A673 (cell line): ENCODE results near the gene SLC2A4RG. TPM values are rescaled to one million over a fixed set of nuclear protein-coding genes. Genes with fewer than 3 reads are reported as not detected.

Experiments used
- BruUV-seq: library from RNA; stranded (reverse); fragments of 400-500 nt; replicated peaks from 2 replicates; lab custom pipeline; 2021; lab: Mats Ljungman, UMichigan
- CTCF ChIA-PET: fragments of 300-600 bp; sonication (Branson Sonifier 250); formaldehyde crosslinking; loops from one replicate; lab custom pipeline; 2022; ENCODE audit warnings: antibody characterized with exemption; lab: Charles Lee
- POLR2A ChIA-PET: fragments of 300-600 bp; sonication (Branson Sonifier 250); formaldehyde crosslinking; loops from one replicate; lab custom pipeline; 2022; ENCODE audit warnings: antibody characterized with exemption; ENCODE audit not compliant: low non-redundant PET; lab: Charles Lee
- DNase-seq: peaks from one replicate; pipeline ENCODE4 v3.0.0-alpha.2; 2015; ENCODE audit warnings: low spot score
- H3K27ac ChIP-seq: fragments of 200-600 bp; sonication (generic); 2 replicates; pipeline ENCODE4 v1.5.1; 2016; ENCODE audit warnings: mixed run types, low read depth, mild to moderate bottlenecking, mixed read lengths, antibody characterized with exemption, low read length; ENCODE audit not compliant: poor library complexity, severe bottlenecking
- H3K27me3 ChIP-seq: fragments of 200-600 bp; sonication (generic); replicated peaks from 2 replicates; pipeline ENCODE4 v1.6.1; 2017; ENCODE audit warnings: mixed run types, low read depth, mild to moderate bottlenecking, mixed read lengths, antibody characterized with exemption, low read length; ENCODE audit not compliant: insufficient read depth, poor library complexity
- H3K36me3 ChIP-seq: fragments of 200-600 bp; sonication (generic); 2 replicates; pipeline ENCODE4 v1.6.1; 2016; ENCODE audit warnings: mixed run types, mild to moderate bottlenecking, mixed read lengths, antibody characterized with exemption, low read length; ENCODE audit not compliant: insufficient read depth, poor library complexity, severe bottlenecking
- H3K4me1 ChIP-seq: fragments of 200-600 bp; sonication (generic); 2 replicates; pipeline ENCODE4 v1.6.1; 2017; ENCODE audit warnings: mixed run types, mild to moderate bottlenecking, mixed read lengths, antibody characterized with exemption, low read length; ENCODE audit not compliant: insufficient read depth, poor library complexity, severe bottlenecking
- H3K4me3 ChIP-seq: fragments of 200-600 bp; sonication (generic); 2 replicates; pipeline ENCODE4 v1.5.1; 2016; ENCODE audit warnings: low read depth, mixed run types, mild to moderate bottlenecking, mixed read lengths, low read length; ENCODE audit not compliant: poor library complexity, severe bottlenecking
- H3K9me3 ChIP-seq: fragments of 200-600 bp; sonication (generic); 2 replicates; pipeline ENCODE4 v1.6.1; 2016; ENCODE audit warnings: mixed run types, low read depth, mild to moderate bottlenecking, mixed read lengths, antibody characterized with exemption, low read length; ENCODE audit not compliant: poor library complexity, severe bottlenecking
- CTCF ChIP-seq: fragments of 300-800, 200-600 bp; sonication (generic); conservative IDR thresholded peaks from 2 replicates; pipeline ENCODE4 v1.5.1; 2017; ENCODE audit warnings: low read depth, mild to moderate bottlenecking, antibody characterized with exemption, low read length, moderate library complexity, mixed read lengths
- EZH2 ChIP-seq: fragments of 200-600 bp; sonication (generic); IDR thresholded peaks from 2 replicates; pipeline ENCODE4 v1.6.1; 2017; ENCODE audit warnings: borderline replicate concordance, low read depth, mild to moderate bottlenecking, mixed read lengths, antibody characterized with exemption, low read length; ENCODE audit not compliant: poor library complexity, severe bottlenecking
- intact Hi-C: fragments of 100-400 bp; cut with micrococcal nuclease; formaldehyde crosslinking; loops from one replicate; pipeline ENCODE4 v1.10.0; 2022; ENCODE audit not compliant: unreplicated experiment
- total RNA-seq: library from RNA; stranded (reverse); gene quantifications from 2 replicates; pipeline ENCODE4 v1.2.3, GENCODE V29; 2021

The SLC2A4RG gene
- total RNA-seq, 1 experiment from 2014 or later = 45.8 TPM

GRCh38 chr20:63746751-63747315, 7.3 kb downstream of the SLC2A4RG start:
- ChIA-PET POLR2A (no interaction called here), CTCF (no interaction called here)
- BruUV-seq = no TSS peak
- Histone ChIP-seq H3K4me1 (peaks cover 4% of the 10 kb centered on the region), H3K36me3 (peaks cover 19% of the 10 kb centered on the region), H3K9me3 (no peaks in the 10 kb centered on the region), H3K27me3 (no peaks in the 10 kb centered on the region), H3K27ac (no peak overlapping the region), H3K4me3 (no peak overlapping the region)
- no peak for TF ChIP-seq CTCF
- no peak for TF ChIP-seq EZH2
- no peak for DNase-seq
- intact Hi-C loops = no loop called here

DNA sequence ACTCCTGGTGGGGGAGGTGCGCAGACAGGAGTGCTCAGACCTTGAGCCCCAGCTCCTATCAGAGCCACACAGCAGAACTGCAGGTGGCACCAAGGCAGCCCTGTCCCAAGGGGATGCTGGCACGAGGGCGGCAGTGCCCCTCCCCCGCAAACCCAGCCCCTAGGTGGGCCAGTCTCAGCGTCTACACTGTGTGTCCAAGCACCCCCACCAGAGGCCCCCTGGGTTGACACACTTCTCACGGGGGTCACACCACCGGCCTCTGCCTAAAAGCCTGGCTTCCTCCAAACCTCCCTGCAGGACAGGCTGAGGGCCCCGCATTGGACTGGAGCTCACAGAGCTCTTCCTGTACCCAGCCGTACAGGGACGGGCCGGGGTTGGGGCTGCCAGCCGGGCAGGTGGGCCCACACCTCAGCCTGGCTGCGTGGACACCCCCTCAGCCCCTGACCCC, 8.1 kb downstream of the SLC2A4RG start:
- BruUV-seq = no TSS peak
- Histone ChIP-seq H3K4me1 (no peaks in the 10 kb centered on the region), H3K27me3 (no peaks in the 10 kb centered on the region), H3K4me3 (no peak overlapping the region), H3K27ac (no peak overlapping the region), H3K36me3 (peaks cover 10% of the 10 kb centered on the region), H3K9me3 (no peaks in the 10 kb centered on the region)
- no peak for DNase-seq
- CTCF ChIA-PET = no interaction called here
- no peak for TF ChIP-seq EZH2
- no peak for TF ChIP-seq CTCF
- POLR2A ChIA-PET = no interaction called here
- intact Hi-C loops = no loop called here

DNA sequence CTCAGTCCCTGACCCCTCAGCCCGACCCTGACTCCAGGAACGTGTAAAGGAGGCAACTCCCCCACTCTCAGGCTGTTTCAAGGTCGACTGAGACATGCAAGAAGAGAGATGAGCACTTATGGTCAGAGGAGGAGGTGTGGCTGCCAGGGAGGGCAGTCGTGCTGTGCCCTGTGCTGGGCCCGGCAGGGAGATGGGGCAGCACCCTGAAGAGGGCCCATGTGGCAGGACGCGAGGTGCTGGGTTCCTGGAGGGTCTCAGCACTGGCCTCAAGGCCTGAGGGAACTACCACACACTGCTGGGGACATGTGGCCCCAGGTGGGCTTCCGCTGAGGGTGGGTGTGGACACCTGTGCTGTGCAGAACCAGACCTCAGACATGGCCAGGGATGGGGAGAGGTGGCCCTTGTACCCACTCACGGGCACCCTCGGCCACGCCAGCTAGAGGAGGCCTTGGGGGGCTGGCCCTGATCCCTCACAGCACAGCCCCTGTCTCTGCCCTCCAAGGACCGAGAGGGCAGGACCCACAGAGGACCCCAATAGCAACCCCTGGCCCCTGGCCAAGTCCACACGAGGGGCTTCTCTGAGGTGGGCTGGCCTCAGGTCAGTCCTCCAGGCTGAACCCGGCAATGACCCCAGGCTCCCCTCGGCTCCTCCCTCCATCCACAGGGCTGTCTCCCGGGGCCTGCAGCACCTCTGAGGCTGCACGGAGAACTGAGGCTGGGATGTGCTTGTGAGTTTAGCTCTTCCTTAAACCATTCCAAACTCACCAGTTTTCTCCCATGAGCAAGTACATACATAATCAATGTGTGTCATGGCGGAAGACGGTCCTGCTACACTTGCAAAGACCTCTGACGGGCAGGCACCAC, 8.7 kb downstream of the SLC2A4RG start:
- CTCF ChIA-PET = no interaction called here
- TF ChIP-seq EZH2 (no peak), CTCF (no peak)

More for the DNA sequence above, 8.7 kb downstream of the SLC2A4RG start:
- H3K9me3 ChIP-seq = no peaks in the 10 kb centered on the region
- no TSS peak for BruUV-seq
- POLR2A ChIA-PET = no interaction called here
- H3K4me1 ChIP-seq = no peaks in the 10 kb centered on the region
- H3K36me3 ChIP-seq = peaks cover 7% of the 10 kb centered on the region
- no peak overlapping the region for H3K27ac ChIP-seq
- intact Hi-C loops = no loop called here
- no peak for DNase-seq
- H3K27me3 ChIP-seq = no peaks in the 10 kb centered on the region
- no peak overlapping the region for H3K4me3 ChIP-seq
